Ovary (tissue), 3 donors: ENCODE data around the gene SMARCD3.

Source experiments
- POLR2A ChIP-seq: fragments of 450-650 bp; IDR thresholded peaks from one replicate; pipeline ENCODE4 v1.6.1; 2017; ENCODE audit warnings: antibody characterized with exemption, mild to moderate bottlenecking, moderate library complexity
- TF ChIP-seq, protein P1 (sequence below), 3 donors: fragments of 450-650 bp in 2 of 3; fragments of 200-600 bp in 1 of 3; IDR thresholded peaks; one replicate each; pipeline versions ENCODE4 v1.5.1 to v1.8.0; 2016 to 2022; ENCODE audit warnings: antibody characterized with exemption in 3 of 3, mild to moderate bottlenecking in 1 of 3
- donor health status: DM: no; HTN: no; CAD: no.

DNA sequence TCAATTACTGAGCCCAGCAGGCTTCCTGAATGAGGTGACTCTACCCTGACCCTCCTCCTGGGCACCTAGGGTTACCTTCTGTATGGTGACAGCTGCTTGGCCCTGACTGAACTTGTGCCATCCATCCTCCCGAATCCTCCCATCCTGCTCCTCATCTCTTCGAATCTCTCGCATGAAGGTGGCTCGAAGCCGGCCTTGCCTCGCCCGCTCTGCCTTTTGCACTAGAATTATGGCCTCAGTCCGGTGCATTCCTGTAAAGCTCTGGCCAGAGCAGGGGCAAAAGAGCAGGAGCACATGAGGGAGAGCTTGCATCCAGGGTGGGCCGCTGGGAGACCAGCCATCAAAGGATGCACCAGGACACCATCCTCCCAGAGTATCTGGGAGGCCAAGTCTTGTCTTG is 45.7 kb downstream of the SMARCD3 start:
- TF ChIP-seq, protein P1, sequence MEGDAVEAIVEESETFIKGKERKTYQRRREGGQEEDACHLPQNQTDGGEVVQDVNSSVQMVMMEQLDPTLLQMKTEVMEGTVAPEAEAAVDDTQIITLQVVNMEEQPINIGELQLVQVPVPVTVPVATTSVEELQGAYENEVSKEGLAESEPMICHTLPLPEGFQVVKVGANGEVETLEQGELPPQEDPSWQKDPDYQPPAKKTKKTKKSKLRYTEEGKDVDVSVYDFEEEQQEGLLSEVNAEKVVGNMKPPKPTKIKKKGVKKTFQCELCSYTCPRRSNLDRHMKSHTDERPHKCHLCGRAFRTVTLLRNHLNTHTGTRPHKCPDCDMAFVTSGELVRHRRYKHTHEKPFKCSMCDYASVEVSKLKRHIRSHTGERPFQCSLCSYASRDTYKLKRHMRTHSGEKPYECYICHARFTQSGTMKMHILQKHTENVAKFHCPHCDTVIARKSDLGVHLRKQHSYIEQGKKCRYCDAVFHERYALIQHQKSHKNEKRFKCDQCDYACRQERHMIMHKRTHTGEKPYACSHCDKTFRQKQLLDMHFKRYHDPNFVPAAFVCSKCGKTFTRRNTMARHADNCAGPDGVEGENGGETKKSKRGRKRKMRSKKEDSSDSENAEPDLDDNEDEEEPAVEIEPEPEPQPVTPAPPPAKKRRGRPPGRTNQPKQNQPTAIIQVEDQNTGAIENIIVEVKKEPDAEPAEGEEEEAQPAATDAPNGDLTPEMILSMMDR (IDR thresholded peaks at IDR 0.05), result no peak
- no peak for TF ChIP-seq POLR2A
